PC-9 (cell line): ENCODE data around the gene RMI2.

Experiments used
- EZH2 ChIP-seq: fragments of 200-600 bp; sonication (generic); IDR thresholded peaks from 2 replicates; pipeline ENCODE4 v1.8.0; 2017; ENCODE audit warnings: antibody characterized with exemption, low read depth
- TF ChIP-seq, protein P1 (sequence below): fragments of 200-600 bp; sonication (generic); conservative IDR thresholded peaks from 2 replicates; pipeline ENCODE4 v1.6.1; 2017; ENCODE audit warnings: mixed run types, antibody characterized with exemption, mild to moderate bottlenecking, moderate library complexity

DNA sequence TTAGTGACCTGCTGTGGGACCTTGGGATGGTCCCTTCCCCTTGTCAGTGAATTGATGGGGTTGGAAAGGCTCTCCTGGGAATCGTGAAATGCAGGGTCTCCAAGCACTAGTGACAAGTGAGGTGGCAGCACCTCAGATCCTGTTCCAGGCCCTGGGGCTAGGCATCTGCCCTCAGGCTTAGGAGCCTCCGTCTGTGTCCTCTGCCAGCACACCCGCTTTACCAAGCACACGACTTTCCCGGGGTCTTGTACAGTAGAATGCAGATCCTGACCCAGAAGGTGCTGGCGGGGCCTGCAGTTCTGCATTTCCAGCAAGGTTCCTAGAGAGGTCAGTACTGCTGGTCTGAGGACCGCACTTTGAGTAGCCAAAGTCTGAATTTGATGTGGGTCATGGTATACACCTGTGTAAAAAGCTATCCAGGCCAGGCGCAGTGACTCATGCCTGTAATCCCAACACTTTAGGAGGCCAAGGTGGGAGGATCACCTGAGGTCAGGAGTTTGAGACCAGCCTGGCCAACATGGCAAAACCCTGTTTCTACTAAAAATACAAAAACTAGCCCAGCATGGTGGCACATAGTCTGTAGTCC lies 30.9 kb upstream of the RMI2 start:
- TF ChIP-seq, protein P1, sequence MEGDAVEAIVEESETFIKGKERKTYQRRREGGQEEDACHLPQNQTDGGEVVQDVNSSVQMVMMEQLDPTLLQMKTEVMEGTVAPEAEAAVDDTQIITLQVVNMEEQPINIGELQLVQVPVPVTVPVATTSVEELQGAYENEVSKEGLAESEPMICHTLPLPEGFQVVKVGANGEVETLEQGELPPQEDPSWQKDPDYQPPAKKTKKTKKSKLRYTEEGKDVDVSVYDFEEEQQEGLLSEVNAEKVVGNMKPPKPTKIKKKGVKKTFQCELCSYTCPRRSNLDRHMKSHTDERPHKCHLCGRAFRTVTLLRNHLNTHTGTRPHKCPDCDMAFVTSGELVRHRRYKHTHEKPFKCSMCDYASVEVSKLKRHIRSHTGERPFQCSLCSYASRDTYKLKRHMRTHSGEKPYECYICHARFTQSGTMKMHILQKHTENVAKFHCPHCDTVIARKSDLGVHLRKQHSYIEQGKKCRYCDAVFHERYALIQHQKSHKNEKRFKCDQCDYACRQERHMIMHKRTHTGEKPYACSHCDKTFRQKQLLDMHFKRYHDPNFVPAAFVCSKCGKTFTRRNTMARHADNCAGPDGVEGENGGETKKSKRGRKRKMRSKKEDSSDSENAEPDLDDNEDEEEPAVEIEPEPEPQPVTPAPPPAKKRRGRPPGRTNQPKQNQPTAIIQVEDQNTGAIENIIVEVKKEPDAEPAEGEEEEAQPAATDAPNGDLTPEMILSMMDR, result no peak
- no peak for TF ChIP-seq EZH2
